ENCODE measurements around the gene GLRB. TPM values are rescaled to one million over a fixed set of nuclear protein-coding genes. Genes with fewer than 3 reads are reported as not detected.

GLRB gene
- total and polyA plus RNA-seq, 10 of the 15 experiments (the other 5 are each of a cell fraction or from before 2014, with no cell fraction given) = 0.04 TPM; not detected in 9

DNA sequence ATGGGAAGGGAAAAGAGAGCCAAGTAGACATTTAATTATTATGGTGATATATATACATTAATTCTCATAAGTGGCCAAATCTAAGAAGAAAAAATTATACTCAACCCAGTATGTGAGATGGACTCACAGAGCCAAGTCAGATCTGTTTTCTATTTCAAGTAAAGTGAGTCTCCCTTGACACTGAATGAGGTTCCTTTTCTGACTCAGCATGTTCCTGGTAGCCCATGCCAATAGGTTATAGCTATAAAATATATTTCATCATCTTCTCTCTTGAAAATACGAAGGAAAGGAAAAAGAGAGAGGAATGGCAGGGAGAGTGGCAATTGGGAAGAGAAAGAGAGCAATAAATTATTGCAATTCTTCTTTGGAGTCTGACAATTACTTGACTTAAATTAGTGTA lies 75.8 kb downstream of the GLRB start:
- no peak for FAIRE-seq
- in situ Hi-C loops (cut with MboI) = no loop called here
- no TSS peak for BruUV-seq (replicated peaks)

GRCh38 chr4:157165935-157166610 lies 90.1 kb downstream of the GLRB start:
- Histone ChIP-seq H3K9ac (ENCODE audit: control insufficient read depth, insufficient read depth, low read length) (no peak overlapping the region), H3K27me3 (replicated peaks in 1 of 2; ENCODE audit: control insufficient read depth in 2 of 2, insufficient read depth in 2 of 2, low read length in 1 of 2) (no peaks in the 10 kb centered on the region), H3K4me1 (ENCODE audit: control insufficient read depth, insufficient read depth, low read length) (no peaks in the 10 kb centered on the region), H3K36me3 (ENCODE audit: control insufficient read depth in 2 of 2, insufficient read depth in 2 of 2, low read length in 1 of 2) (no peaks in the 10 kb centered on the region), H3K4me3 (no peak overlapping the region), H2AFZ (ENCODE audit: control insufficient read depth, low read depth, low read length) (no peak overlapping the region), H4K20me1 (ENCODE audit: control insufficient read depth, insufficient read depth) (no peaks in the 10 kb centered on the region), H3K4me2 (ENCODE audit: control insufficient read depth, insufficient read depth) (no peak overlapping the region), H3K79me2 (ENCODE audit: control insufficient read depth, insufficient read depth, low read length) (no peaks in the 10 kb centered on the region), H3K27ac (ENCODE audit: control insufficient read depth, insufficient read depth) (no peak overlapping the region), H3K9me3 (replicated peaks; ENCODE audit: control insufficient read depth, insufficient read depth, low read length) (no peaks in the 10 kb centered on the region)
- ATAC-seq (no peak), FAIRE-seq (no peak), DNase-seq (ENCODE audit: low read depth, low spot score) (no peak)
- in situ Hi-C loops (cut with MboI) = no loop called here
- intact Hi-C loops (cut with micrococcal nuclease; ENCODE audit: unreplicated experiment) = no loop called here
- CTCF ChIA-PET = no interaction called here
- TF ChIP-seq TCF12 (IDR thresholded peaks at IDR 0.05; ENCODE audit: low read depth, low read length) (no peak), MEF2B (IDR thresholded peaks at IDR 0.05; ENCODE audit: partially characterized antibody, poor library complexity, severe bottlenecking) (peak; percentile 17)
- no TSS peak for BruUV-seq (replicated peaks)
- 2% methylated on average over 3 of the region's 3 CpGs for WGBS (ENCODE audit: insufficient coverage, insufficient replicate concordance, low lambda C conversion rate, missing lambda C conversion rate)
- POLR2A ChIA-PET = no interaction called here
- RAD21 ChIA-PET (ENCODE audit: unreplicated experiment) = no interaction called here
- SMC1A ChIA-PET (ENCODE audit: uncharacterized antibody, unreplicated experiment) = no interaction called here

More for the DNA sequence above, 75.8 kb downstream of the GLRB start:
- no peak overlapping the region for H2AFZ ChIP-seq (ENCODE audit: control insufficient read depth, low read depth, low read length)
- ChIA-PET RAD21 (ENCODE audit: unreplicated experiment) (no interaction called here), POLR2A (no interaction called here), CTCF (no interaction called here), SMC1A (ENCODE audit: uncharacterized antibody, unreplicated experiment) (no interaction called here)
- H3K4me1 ChIP-seq (ENCODE audit: control insufficient read depth, insufficient read depth, low read length) = no peaks in the 10 kb centered on the region
- no peaks in the 10 kb centered on the region for H4K20me1 ChIP-seq (ENCODE audit: control insufficient read depth, insufficient read depth)
- TF ChIP-seq STAT1 (conservative IDR thresholded peaks at IDR 0.05) (no peak), SUPT20H (IDR thresholded peaks at IDR 0.05; ENCODE audit: borderline replicate concordance, control insufficient read depth, low read depth, low read length) (no peak)
- no peaks in the 10 kb centered on the region for H3K79me2 ChIP-seq (ENCODE audit: control insufficient read depth, insufficient read depth, low read length)
- no peak overlapping the region for H3K9ac ChIP-seq (ENCODE audit: control insufficient read depth, insufficient read depth, low read length)
- intact Hi-C loops (cut with micrococcal nuclease; ENCODE audit: unreplicated experiment) = no loop called here
- DNase-seq (ENCODE audit: low read depth, low spot score) = no peak
- H3K36me3 ChIP-seq (ENCODE audit: control insufficient read depth in 2 of 2, insufficient read depth in 2 of 2, low read length in 1 of 2) = no peaks in the 10 kb centered on the region
- ATAC-seq = no peak
- 0% methylated on average over 1 of the region's 1 CpG for WGBS (ENCODE audit: insufficient coverage, insufficient replicate concordance, low lambda C conversion rate, missing lambda C conversion rate)
- H3K9me3 ChIP-seq (replicated peaks; ENCODE audit: control insufficient read depth, insufficient read depth, low read length) = no peaks in the 10 kb centered on the region
- no peak overlapping the region for H3K4me2 ChIP-seq (ENCODE audit: control insufficient read depth, insufficient read depth)
- H3K27me3 ChIP-seq (replicated peaks in 1 of 2; ENCODE audit: control insufficient read depth in 2 of 2, insufficient read depth in 2 of 2, low read length in 1 of 2) = no peaks in the 10 kb centered on the region
- no peak overlapping the region for H3K4me3 ChIP-seq
- no peak overlapping the region for H3K27ac ChIP-seq (ENCODE audit: control insufficient read depth, insufficient read depth)

Measured in GM12878 (cell line).